Breast epithelium (tissue), 3 donors: Measurements from ENCODE around the gene DEGS1.

ENCODE experiments used
- POLR2A ChIP-seq: fragments of 450-650 bp; IDR thresholded peaks from one replicate; pipeline ENCODE4 v1.6.1; 2016; ENCODE audit warnings: antibody characterized with exemption, mild to moderate bottlenecking, moderate library complexity
- POLR2AphosphoS5 ChIP-seq, 3 donors: sonication (generic); formaldehyde crosslinking; IDR thresholded peaks; one replicate each; pipeline ENCODE4 v1.6.1; 2017; ENCODE audit warnings: antibody characterized with exemption in 3 of 3
- TF ChIP-seq, protein P1 (sequence below), 3 donors: fragments of 450-650 bp; IDR thresholded peaks; one replicate each; pipeline ENCODE4 v1.5.1; 2016 to 2017; ENCODE audit warnings: antibody characterized with exemption in 3 of 3, mild to moderate bottlenecking in 3 of 3, moderate library complexity in 3 of 3

DNA sequence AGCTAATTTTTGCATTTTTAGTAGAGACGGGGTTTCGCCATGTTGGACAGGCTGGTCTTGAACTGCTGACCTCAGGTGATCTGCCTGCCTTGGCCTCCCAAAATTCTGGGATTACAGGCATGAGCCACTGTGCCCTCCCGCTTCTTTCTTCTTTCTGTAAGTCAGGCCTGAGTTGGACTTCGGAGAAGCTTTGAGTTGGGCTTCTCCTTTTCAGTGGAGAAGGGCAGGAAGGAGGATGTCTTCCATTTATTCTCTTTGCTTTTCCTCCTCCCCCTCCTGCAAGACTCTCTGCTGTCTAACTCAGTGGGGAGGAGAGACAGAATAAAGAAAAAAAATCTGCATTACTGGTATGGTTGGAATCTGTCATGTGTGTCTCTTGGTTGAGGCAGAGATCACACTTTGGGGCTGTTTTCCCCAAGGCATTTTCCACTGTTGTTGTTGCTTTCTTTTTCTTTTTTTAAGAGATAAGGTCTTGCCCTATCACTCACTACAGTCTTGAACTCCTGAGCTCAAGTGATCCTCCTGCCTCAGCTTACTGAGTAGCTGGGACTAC is 13.2 kb upstream of the DEGS1 start:
- TF ChIP-seq POLR2A, result no peak
- TF ChIP-seq, protein P1, sequence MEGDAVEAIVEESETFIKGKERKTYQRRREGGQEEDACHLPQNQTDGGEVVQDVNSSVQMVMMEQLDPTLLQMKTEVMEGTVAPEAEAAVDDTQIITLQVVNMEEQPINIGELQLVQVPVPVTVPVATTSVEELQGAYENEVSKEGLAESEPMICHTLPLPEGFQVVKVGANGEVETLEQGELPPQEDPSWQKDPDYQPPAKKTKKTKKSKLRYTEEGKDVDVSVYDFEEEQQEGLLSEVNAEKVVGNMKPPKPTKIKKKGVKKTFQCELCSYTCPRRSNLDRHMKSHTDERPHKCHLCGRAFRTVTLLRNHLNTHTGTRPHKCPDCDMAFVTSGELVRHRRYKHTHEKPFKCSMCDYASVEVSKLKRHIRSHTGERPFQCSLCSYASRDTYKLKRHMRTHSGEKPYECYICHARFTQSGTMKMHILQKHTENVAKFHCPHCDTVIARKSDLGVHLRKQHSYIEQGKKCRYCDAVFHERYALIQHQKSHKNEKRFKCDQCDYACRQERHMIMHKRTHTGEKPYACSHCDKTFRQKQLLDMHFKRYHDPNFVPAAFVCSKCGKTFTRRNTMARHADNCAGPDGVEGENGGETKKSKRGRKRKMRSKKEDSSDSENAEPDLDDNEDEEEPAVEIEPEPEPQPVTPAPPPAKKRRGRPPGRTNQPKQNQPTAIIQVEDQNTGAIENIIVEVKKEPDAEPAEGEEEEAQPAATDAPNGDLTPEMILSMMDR (IDR thresholded peaks at IDR 0.05), result no peak
- no peak for TF ChIP-seq POLR2AphosphoS5 (IDR thresholded peaks at IDR 0.05)
